Ovary (tissue), 9 donors: ENCODE data around the gene TRPM4. TPM values are rescaled to one million over a fixed set of nuclear protein-coding genes. Genes with fewer than 3 reads are reported as not detected.
"Not testable (repeated sequence)": the region's sequence is repeated elsewhere in the genome, so short reads cannot be mapped to it uniquely, and the experiment has no call there.

Source experiments
- DNase-seq, 5 donors: peaks; one replicate each; pipeline ENCODE4 v3.0.0-alpha.2; 2019 to 2020
- H3K27ac ChIP-seq, 2 donors: fragments of 200-600 bp; one replicate each; pipeline versions ENCODE4 v1.5.1 to v1.8.0; 2019 to 2022
- H3K27me3 ChIP-seq: fragments of 200-600 bp; one replicate; pipeline ENCODE4 v1.8.0; 2022
- H3K36me3 ChIP-seq: fragments of 200-600 bp; sonication (generic); one replicate; pipeline ENCODE4 v1.5.1; 2019
- H3K4me1 ChIP-seq: one replicate; pipeline ENCODE4 v1.8.1; 2013; ENCODE audit warnings: mild to moderate bottlenecking, moderate library complexity; ENCODE audit not compliant: insufficient read depth
- H3K4me3 ChIP-seq: fragments of 200-600 bp; sonication (generic); one replicate; pipeline ENCODE4 v1.5.1; 2017
- H3K9me3 ChIP-seq, 2 donors: fragments of 200-600 bp in 1 of 2; sonication (generic) in 1 of 2; one replicate each; pipeline versions ENCODE4 v1.5.1 to v1.8.1; 2013 to 2019; ENCODE audit warnings: mild to moderate bottlenecking in 1 of 2, moderate library complexity in 1 of 2
- EP300 ChIP-seq: sonication (generic); formaldehyde crosslinking; IDR thresholded peaks from one replicate; pipeline ENCODE4 v1.6.1; 2017; ENCODE audit warnings: antibody characterized with exemption
- POLR2A ChIP-seq: fragments of 450-650 bp; IDR thresholded peaks from one replicate; pipeline ENCODE4 v1.6.1; 2017; ENCODE audit warnings: antibody characterized with exemption, mild to moderate bottlenecking, moderate library complexity
- WGBS, 3 donors: extraction: QIAGEN DNeasy Blood & Tissue Kit in 1 of 3; methylation state at CpG; one replicate each; pipeline versions ENCODE4 v1.1.5 to v1.1.7; 2013 to 2017; 5-methylcytosine and 5-hydroxymethylcytosine counted together
- intact Hi-C, 4 donors: fragments of 100-400 bp; cut with DNase I; formaldehyde crosslinking; loops; one replicate each; pipeline versions ENCODE4 v1.11.0 to v1.15.1; 2022 to 2023
- polyA plus RNA-seq, 2 donors: library from polyadenylated mRNA; stranded (reverse); fragments of 200-250 nt in 1 of 2; fragments of 350-450 nt in 1 of 2; fragmentation: Illumina TruSeq in 1 of 2; extraction: RNeasy Lipid Tissue Mini Kit (QIAGEN cat#74804) in 1 of 2; gene quantifications; one replicate each; pipeline ENCODE4 v1.2.3, GENCODE V29; 2013 to 2014
- total RNA-seq, 7 donors: library from RNA; depleted of rRNA in 2 of 7; stranded (reverse); fragments of >200 nt in 2 of 7; fragmentation: NEBNext Ultra II Directional in 3 of 7; extraction: Animal tissue kit (Norgen Biotek cat#: 25700) in 3 of 7; gene quantifications; one replicate each; pipeline versions ENCODE4 v1.1.0 to v1.2.4, GENCODE V29; 2016 to 2023
- TF ChIP-seq, protein P1 (sequence below), 3 donors: fragments of 450-650 bp in 2 of 3; fragments of 200-600 bp in 1 of 3; IDR thresholded peaks; one replicate each; pipeline versions ENCODE4 v1.5.1 to v1.8.0; 2016 to 2022; ENCODE audit warnings: antibody characterized with exemption in 3 of 3, mild to moderate bottlenecking in 1 of 3
- donor health status: DM: no; HTN: no; CAD: no; lungs with moderate emphysema.
- donor health status: DM: no; HTN: no; CAD: no.
- donor health status: Bipolar disorder and iron deficiency.
- donor health status: DM: yes; HTN: yes; CAD: no.
- donor health status: DM: no; HTN: no; CAD: no.
- donor health status: DM: yes; HTN: yes; CAD: no.

The TRPM4 gene
- total and polyA plus RNA-seq, 9 donors, result 1.1 to 12.2 (median 5.1) TPM

DNA sequence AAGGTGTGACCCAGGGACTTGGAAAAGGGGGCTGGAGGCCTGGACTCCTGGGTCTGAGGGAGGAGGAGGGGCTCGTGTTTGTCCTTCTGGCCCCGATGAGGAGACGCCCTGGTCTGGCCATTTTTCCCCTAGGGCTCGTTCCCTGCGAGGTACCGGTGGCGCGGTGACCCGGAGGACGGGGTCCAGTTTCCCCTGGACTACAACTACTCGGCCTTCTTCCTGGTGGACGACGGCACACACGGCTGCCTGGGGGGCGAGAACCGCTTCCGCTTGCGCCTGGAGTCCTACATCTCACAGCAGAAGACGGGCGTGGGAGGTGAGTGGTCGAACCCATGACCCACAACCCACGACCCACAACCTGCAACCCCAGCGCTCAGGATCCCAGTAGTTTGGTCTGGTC lies 10.8 kb downstream of the TRPM4 start:
- TF ChIP-seq EP300, result no peak
- TF ChIP-seq POLR2A, result no peak
- TF ChIP-seq, protein P1, sequence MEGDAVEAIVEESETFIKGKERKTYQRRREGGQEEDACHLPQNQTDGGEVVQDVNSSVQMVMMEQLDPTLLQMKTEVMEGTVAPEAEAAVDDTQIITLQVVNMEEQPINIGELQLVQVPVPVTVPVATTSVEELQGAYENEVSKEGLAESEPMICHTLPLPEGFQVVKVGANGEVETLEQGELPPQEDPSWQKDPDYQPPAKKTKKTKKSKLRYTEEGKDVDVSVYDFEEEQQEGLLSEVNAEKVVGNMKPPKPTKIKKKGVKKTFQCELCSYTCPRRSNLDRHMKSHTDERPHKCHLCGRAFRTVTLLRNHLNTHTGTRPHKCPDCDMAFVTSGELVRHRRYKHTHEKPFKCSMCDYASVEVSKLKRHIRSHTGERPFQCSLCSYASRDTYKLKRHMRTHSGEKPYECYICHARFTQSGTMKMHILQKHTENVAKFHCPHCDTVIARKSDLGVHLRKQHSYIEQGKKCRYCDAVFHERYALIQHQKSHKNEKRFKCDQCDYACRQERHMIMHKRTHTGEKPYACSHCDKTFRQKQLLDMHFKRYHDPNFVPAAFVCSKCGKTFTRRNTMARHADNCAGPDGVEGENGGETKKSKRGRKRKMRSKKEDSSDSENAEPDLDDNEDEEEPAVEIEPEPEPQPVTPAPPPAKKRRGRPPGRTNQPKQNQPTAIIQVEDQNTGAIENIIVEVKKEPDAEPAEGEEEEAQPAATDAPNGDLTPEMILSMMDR (IDR thresholded peaks at IDR 0.05), result no peak
- DNase-seq, result no peak
- Histone ChIP-seq H3K27me3 (no peaks in the 10 kb centered on the region), H3K27ac (no peak overlapping the region), H3K4me1 (no peaks in the 10 kb centered on the region), H3K4me3 (no peak overlapping the region), H3K36me3 (no peaks in the 10 kb centered on the region), H3K9me3 (no peaks in the 10 kb centered on the region)
- WGBS, 3 donors, result 91 to 95% (median 91%) methylated on average over 23 of the region's 23 CpGs
- intact Hi-C loops, result no loop called here

DNA sequence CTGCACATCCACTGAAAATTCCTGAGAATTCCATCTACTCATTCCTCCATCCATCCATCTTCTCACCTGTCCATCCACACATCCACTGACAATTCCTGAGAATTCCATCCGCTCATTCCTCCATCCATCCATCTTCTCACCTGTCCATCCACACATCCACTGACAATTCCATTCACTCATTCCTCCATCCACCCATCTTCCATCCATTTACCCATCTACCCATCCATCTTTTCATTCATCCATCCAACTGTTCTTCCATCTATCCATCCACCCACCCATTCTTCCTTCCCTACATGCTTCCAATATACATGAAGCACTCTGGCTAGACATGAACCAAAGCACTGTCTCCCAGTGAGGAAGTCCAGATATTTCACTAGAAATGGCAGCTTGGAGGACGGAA lies 15.6 kb downstream of the TRPM4 start:
- no peak overlapping the region for H3K27ac ChIP-seq
- no peaks in the 10 kb centered on the region for H3K36me3 ChIP-seq
- H3K4me3 ChIP-seq, result no peak overlapping the region
- 94 to 100% (median 98%) methylated on average over 2 of the region's 2 CpGs for WGBS, 3 donors
- no peaks in the 10 kb centered on the region for H3K9me3 ChIP-seq
- intact Hi-C loops, result no loop called here
- no peaks in the 10 kb centered on the region for H3K4me1 ChIP-seq
- DNase-seq, result no peak
- TF ChIP-seq, protein P1 (IDR thresholded peaks at IDR 0.05), result no peak
- TF ChIP-seq POLR2A (no peak), EP300 (no peak)
- no peaks in the 10 kb centered on the region for H3K27me3 ChIP-seq

DNA sequence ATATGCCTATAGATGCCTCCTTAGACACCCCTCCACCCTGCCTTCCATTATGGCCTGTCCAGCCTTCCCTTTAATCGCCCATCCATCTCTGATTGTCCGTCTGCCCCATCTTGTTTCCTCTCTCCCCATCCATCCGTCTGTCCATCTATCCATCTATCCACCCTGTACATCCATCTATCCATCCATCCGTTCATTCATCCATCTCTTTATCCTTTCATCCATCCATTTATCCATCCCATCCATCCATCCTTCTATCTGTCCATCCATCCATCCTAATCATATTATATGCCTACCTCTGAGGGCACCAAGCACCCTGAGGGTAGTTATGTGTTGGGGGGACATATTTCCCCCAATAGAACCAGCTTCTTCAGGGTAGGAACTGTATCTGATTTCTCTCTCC lies 23.1 kb downstream of the TRPM4 start:
- intact Hi-C loops, result no loop called here
- Histone ChIP-seq H3K36me3 (no peaks in the 10 kb centered on the region), H3K4me1 (no peaks in the 10 kb centered on the region), H3K27me3 (no peaks in the 10 kb centered on the region), H3K27ac (no peak overlapping the region), H3K9me3 (no peaks in the 10 kb centered on the region), H3K4me3 (no peak overlapping the region)
- 91 to 96% (median 95%) methylated on average over 4 of the region's 4 CpGs for WGBS, 3 donors
- no peak for DNase-seq
- TF ChIP-seq, protein P1 (IDR thresholded peaks at IDR 0.05), result no peak
- TF ChIP-seq EP300 (no peak), POLR2A (no peak)

DNA sequence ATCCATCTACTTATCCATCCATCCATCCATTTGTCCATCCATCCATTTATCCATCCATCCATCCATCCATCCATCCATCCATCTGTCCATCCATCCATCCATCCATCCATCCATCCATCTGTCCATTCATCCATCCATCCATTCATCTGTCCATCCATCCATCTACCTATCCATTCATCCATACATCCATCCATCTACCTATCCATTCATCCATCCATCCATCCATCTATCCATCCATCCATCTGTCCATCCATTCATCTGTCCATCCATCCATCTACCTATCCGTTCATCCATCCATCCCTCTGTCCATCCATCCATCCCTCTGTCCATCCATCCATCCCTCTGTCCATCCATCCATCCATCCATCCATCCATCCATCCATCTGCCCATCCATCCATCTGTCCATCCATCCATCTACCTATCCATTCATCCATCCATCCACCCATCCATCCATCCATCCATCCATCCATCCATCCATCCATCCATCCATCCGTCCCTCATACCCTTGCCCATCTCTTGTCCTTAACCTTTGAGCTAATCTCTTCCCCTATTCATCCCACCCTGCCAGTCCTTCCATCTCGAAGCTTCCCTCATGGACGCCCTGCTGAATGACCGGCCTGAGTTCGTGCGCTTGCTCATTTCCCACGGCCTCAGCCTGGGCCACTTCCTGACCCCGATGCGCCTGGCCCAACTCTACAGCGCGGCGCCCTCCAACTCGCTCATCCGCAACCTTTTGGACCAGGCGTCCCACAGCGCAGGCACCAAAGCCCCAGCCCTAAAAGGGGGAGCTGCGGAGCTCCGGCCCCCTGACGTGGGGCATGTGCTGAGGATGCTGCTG lies 24.6 kb downstream of the TRPM4 start:
- DNase-seq, H3K36me3 ChIP-seq, intact Hi-C loops, H3K4me3 ChIP-seq, H3K4me1 ChIP-seq, H3K27ac ChIP-seq, H3K9me3 ChIP-seq, H3K27me3 ChIP-seq: not testable (repeated sequence)
- WGBS, 3 donors, result 66 to 72% (median 70%) methylated on average over 20 of the region's 20 CpGs

DNA sequence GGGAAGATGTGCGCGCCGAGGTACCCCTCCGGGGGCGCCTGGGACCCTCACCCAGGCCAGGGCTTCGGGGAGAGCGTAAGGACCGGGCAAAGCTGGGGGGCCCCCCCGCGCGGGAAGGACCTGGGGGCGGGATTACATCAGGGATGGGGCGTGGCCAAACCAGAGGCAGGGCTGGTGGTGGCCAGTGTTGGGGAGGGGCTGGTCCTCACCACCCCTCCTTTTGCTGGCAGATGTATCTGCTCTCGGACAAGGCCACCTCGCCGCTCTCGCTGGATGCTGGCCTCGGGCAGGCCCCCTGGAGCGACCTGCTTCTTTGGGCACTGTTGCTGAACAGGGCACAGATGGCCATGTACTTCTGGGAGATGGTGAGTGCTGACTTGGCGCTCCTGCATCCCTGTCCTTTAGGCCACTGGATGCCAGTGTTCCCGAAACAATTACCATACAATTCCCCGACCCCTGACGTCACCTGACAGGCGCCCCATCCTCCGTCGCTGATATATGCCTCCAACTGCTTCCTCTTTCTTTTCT lies 25.3 kb downstream of the TRPM4 start:
- no peaks in the 10 kb centered on the region for H3K9me3 ChIP-seq
- H3K4me3 ChIP-seq, result no peak overlapping the region
- H3K36me3 ChIP-seq, result no peaks in the 10 kb centered on the region
- no peaks in the 10 kb centered on the region for H3K4me1 ChIP-seq
- H3K27me3 ChIP-seq, result no peaks in the 10 kb centered on the region
- DNase-seq, result no peak
- WGBS, 3 donors, result 60 to 75% (median 65%) methylated on average over 26 of the region's 26 CpGs
- TF ChIP-seq EP300, result no peak
- TF ChIP-seq POLR2A, result no peak
- TF ChIP-seq, protein P1 (IDR thresholded peaks at IDR 0.05), result no peak
- intact Hi-C loops, result no loop called here
- H3K27ac ChIP-seq, result no peak overlapping the region
